ENCODE results near the gene ETS2. TPM values are rescaled to one million over a fixed set of nuclear protein-coding genes. Genes with fewer than 3 reads are reported as not detected.

The ETS2 gene
- total and polyA plus RNA-seq, 2 donors (not counting 1 experiment from before 2014, with no cell fraction given) = 1.9 to 5.6 TPM

DNA sequence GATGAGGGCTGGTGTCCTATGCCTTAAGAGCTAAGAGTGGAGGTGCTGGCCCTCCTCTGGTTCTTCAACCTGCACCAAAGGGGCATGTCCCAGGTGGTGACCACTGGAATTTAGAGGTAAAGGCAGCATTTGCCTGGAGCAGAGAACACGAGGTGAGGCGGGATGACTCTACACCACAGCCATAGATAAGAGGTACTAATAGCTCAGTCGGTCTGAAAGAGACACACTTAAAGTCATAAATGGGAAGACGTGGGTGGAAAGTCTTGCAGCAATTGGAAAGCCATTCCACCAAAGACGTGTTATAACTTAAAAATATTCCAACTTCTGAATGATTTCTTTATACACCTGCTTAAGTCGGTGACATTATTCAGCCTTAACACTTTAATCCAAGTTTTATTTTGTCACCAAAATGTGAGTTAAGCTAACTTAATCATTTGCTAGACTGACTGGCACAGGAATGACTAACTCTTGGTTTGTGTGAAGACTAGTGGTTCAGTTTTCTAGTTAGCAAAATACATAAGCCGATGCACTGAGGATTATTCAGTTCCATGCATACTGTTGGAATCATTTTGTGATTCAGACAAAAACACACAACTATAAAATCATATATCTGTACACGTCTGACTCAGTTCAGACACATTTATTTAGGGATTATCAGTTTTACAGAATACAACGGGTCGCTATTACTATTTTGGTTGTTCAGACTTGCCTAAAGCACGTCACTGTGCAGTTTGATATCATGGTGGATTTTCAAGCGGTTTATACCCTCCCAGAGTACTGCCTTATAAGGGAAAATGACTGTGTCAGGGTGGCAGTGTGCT is 4.6 kb upstream of the ETS2 start:
- H3K79me2 ChIP-seq (ENCODE audit: control insufficient read depth, insufficient read depth, low read length) = no peaks in the 10 kb centered on the region
- no peak overlapping the region for H3K9ac ChIP-seq (ENCODE audit: low read length)
- H3K4me1 ChIP-seq (ENCODE audit: control insufficient read depth in 2 of 2, insufficient read depth in 2 of 2, low read length in 2 of 2) = peaks cover 9 to 10% of the 10 kb centered on the region in 2 donors
- Mint-ChIP-seq H3K9me3 (ENCODE audit: insufficient read depth) (no peaks in the 10 kb centered on the region), H3K27me3 (peaks cover 57% of the 10 kb centered on the region), H3K27ac (no peak overlapping the region), H3K4me3 (no peak overlapping the region), H3K4me1 (peaks cover 7% of the 10 kb centered on the region)
- ChIA-PET CTCF (no interaction called here), POLR2A (interaction anchor here (0.5 kb wide), 1 partner anchor 20 kb away, joined by 8 read pairs; no protein-coding TSS in a partner anchor)
- no peak overlapping the region for H3K4me3 ChIP-seq (ENCODE audit: control extremely low read depth in 1 of 5, extremely low read depth in 1 of 5, insufficient read depth in 1 of 5, low read depth in 2 of 5, low read length in 4 of 5)
- no peak overlapping the region for H2AFZ ChIP-seq (ENCODE audit: insufficient read depth, low read depth, low read length, poor library complexity, severe bottlenecking)
- no peak overlapping the region for H3K4me2 ChIP-seq (replicated peaks; ENCODE audit: low read depth, low read length, poor library complexity, severe bottlenecking)
- WGBS (ENCODE audit: insufficient coverage) = 100% methylated on average over 1 of the region's 12 CpGs
- no peak for ATAC-seq (ENCODE audit: low read depth)
- intact Hi-C loops (cut with micrococcal nuclease) = no loop called here
- peaks cover 0 to 16% (median 8%) of the 10 kb centered on the region in 4 experiments for H3K27me3 ChIP-seq (replicated peaks in 1 of 4; ENCODE audit: control extremely low read depth in 1 of 4, control insufficient read depth in 3 of 4, insufficient read depth in 4 of 4, low read length in 3 of 4)
- no peaks in the 10 kb centered on the region for H4K20me1 ChIP-seq (ENCODE audit: control insufficient read depth, insufficient read depth, low read length, poor library complexity, severe bottlenecking)
- H3K36me3 ChIP-seq (replicated peaks in 1 of 2; ENCODE audit: control extremely low read depth in 1 of 2, control insufficient read depth in 1 of 2, extremely low read depth in 1 of 2, insufficient read depth in 2 of 2, low read length in 1 of 2) = no peaks in the 10 kb centered on the region
- no peak overlapping the region for H3K27ac ChIP-seq (ENCODE audit: low read length in 2 of 2)
- DNase-seq = no peak
- peaks cover 0 to 3% (median 0%) of the 10 kb centered on the region in 3 donors for H3K9me3 ChIP-seq (ENCODE audit: control extremely low read depth in 1 of 3, control insufficient read depth in 2 of 3, insufficient read depth in 1 of 3, low read length in 2 of 3)
- no peak for TF ChIP-seq EZH2 (IDR thresholded peaks at IDR 0.05; ENCODE audit: borderline replicate concordance, insufficient read depth, low read depth, low read length, poor library complexity, severe bottlenecking)
- TF ChIP-seq CTCF (IDR thresholded peaks at IDR 0.05) = no peak
